ENCODE measurements around the gene ZC2HC1B. TPM values are rescaled to one million over a fixed set of nuclear protein-coding genes. Genes with fewer than 3 reads are reported as not detected.

The ZC2HC1B gene
- total and polyA plus RNA-seq, 3 experiments from 2014 or later, result not detected

DNA sequence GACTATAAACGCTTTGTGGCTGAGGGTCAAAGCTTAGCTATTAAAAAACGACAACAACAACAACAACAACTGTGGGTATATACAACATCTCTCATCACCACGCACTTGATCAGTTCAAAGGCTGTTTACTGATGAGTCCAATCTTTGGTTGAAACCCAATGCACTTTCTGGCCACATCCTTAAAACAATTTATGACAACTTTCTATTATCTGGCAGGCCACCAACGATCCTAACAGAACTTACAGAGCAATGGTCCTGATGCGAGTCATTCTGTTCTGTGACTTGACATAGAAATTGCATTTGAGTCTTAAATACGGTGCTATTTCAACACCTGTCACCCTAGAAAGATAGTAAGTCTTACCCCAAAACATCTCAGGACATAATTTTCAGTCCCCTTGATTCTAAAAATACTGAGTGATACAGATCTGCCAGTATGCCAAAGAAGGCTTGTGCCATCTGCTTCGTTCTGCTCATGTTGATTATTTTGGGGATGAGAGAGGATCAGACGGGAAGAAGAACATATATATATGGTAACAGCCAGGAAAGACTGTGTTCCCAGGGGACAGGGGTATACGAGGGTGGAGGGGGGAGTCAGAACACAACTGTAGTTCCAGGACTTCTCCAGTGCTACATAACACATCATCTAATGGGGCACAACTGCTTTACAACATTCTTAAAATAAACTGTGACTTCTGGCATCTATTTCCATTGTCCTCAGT is 87.9 kb downstream of the ZC2HC1B start:
- POLR2A ChIA-PET, result no interaction called here
- H3K27ac Mint-ChIP-seq, result no peak overlapping the region
- H3K27me3 ChIP-seq (ENCODE audit: insufficient read depth, low read length, poor library complexity, severe bottlenecking), result no peaks in the 10 kb centered on the region
- peaks cover 0 to 1% of the 10 kb centered on the region in 2 donors for H3K27me3 Mint-ChIP-seq
- DNase-seq, result no peak
- H3K9me3 Mint-ChIP-seq, result no peaks in the 10 kb centered on the region
- H3K36me3 Mint-ChIP-seq, result peaks cover 0 to 4% (median 0%) of the 10 kb centered on the region in 3 donors
- no peaks in the 10 kb centered on the region for H3K36me3 ChIP-seq (ENCODE audit: insufficient read depth, low read length)
- no peaks in the 10 kb centered on the region for H3K4me1 ChIP-seq (ENCODE audit: insufficient read depth, low read length)
- no peak overlapping the region for H3K4me3 Mint-ChIP-seq
- CTCF ChIA-PET, result no interaction called here
- no peaks in the 10 kb centered on the region for H3K9me3 ChIP-seq (ENCODE audit: low read length)
- no peak overlapping the region for H3K27ac ChIP-seq (ENCODE audit: low read depth, low read length)
- H3K4me3 ChIP-seq (ENCODE audit: low read length), result no peak overlapping the region
- no peaks in the 10 kb centered on the region for H3K4me1 Mint-ChIP-seq

DNA sequence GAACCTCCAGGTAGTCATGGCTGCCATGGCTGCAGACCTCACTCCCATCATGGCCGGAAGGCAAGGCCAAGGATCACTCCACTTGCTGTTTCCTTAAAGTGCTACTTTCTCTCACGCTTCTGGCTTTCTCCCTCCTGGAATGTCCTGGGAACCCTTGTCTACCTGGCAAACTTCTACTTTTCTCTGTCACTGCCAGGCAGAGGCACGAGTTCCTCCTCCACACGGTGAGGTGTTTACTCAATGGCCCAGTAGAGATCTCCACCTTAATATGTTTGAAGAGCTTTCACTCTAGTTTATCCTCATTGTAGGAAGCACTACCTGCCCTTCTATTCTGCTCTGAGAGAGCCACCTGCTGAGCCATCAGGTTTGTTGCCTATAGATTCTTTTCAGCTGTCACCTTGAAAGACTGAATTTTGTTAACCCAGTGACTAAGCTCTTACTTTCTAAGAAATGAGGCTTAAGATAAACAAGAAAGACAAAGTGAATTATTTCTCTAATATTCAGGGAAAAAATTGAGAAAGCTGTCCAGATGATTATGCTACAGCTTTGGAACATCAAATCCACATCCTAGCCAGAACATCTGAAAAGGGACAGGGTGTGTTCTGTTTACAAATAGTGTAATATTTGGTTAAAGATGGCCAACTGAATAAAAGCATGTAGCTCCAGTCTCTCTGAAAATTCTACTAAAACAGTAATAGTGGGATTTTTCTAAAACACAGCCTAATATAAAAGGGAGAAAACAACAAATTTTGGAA is 88.8 kb downstream of the ZC2HC1B start:
- H3K4me3 Mint-ChIP-seq, result no peak overlapping the region
- no peaks in the 10 kb centered on the region for H3K4me1 Mint-ChIP-seq
- peaks cover 0 to 1% of the 10 kb centered on the region in 2 donors for H3K27me3 Mint-ChIP-seq
- H3K27me3 ChIP-seq (ENCODE audit: insufficient read depth, low read length, poor library complexity, severe bottlenecking), result no peaks in the 10 kb centered on the region
- H3K9me3 Mint-ChIP-seq, result no peaks in the 10 kb centered on the region
- no peaks in the 10 kb centered on the region for H3K9me3 ChIP-seq (ENCODE audit: low read length)
- H3K36me3 ChIP-seq (ENCODE audit: insufficient read depth, low read length), result no peaks in the 10 kb centered on the region
- no peak overlapping the region for H3K27ac Mint-ChIP-seq
- H3K4me1 ChIP-seq (ENCODE audit: insufficient read depth, low read length), result no peaks in the 10 kb centered on the region
- ChIA-PET CTCF (interaction anchor here (1.0 to 2.3 kb wide), 5 partner anchors 9 to 60 kb away, joined by 3 to 6 read pairs (median 5); no protein-coding TSS in a partner anchor), POLR2A (no interaction called here)
- H3K4me3 ChIP-seq (ENCODE audit: low read length), result no peak overlapping the region
- H3K36me3 Mint-ChIP-seq, result peaks cover 0 to 4% (median 0%) of the 10 kb centered on the region in 3 donors
- DNase-seq, result no peak
- no peak overlapping the region for H3K27ac ChIP-seq (ENCODE audit: low read depth, low read length)

DNA sequence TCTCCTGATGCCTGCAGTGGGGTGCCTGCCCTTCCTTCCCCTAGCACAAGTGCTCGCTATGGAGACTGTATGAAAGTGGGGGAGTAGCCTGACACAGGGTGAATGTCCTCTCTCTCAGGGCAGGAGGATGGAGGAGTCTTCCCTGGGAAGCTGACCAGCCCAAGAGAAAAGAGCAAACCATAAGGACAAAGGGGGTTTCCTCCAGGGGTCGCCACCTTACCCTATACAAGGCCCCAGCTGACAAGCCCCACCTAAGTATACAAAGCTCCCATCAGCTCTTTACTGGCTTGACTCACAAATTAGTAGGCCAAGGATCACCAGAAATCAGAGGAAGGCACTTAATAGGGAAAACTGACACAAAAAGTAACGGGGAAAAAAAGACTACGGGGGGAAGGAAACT is 89.6 kb downstream of the ZC2HC1B start:
- Mint-ChIP-seq H3K27ac (no peak overlapping the region), H3K9me3 (no peaks in the 10 kb centered on the region), H3K36me3 (peaks cover 0 to 2% (median 0%) of the 10 kb centered on the region in 3 donors), H3K4me3 (no peak overlapping the region), H3K27me3 (peaks cover 0 to 1% of the 10 kb centered on the region in 2 donors), H3K4me1 (no peaks in the 10 kb centered on the region)
- Histone ChIP-seq H3K4me1 (ENCODE audit: insufficient read depth, low read length) (no peaks in the 10 kb centered on the region), H3K27me3 (ENCODE audit: insufficient read depth, low read length, poor library complexity, severe bottlenecking) (no peaks in the 10 kb centered on the region), H3K36me3 (ENCODE audit: insufficient read depth, low read length) (no peaks in the 10 kb centered on the region), H3K27ac (ENCODE audit: low read depth, low read length) (no peak overlapping the region), H3K4me3 (ENCODE audit: low read length) (no peak overlapping the region), H3K9me3 (ENCODE audit: low read length) (no peaks in the 10 kb centered on the region)
- no peak for DNase-seq
- CTCF ChIA-PET, result interaction anchor here (1.0 to 2.3 kb wide), 4 partner anchors 10 to 14 kb away, joined by 3 to 6 read pairs (median 5); no protein-coding TSS in a partner anchor
- POLR2A ChIA-PET, result no interaction called here

DNA sequence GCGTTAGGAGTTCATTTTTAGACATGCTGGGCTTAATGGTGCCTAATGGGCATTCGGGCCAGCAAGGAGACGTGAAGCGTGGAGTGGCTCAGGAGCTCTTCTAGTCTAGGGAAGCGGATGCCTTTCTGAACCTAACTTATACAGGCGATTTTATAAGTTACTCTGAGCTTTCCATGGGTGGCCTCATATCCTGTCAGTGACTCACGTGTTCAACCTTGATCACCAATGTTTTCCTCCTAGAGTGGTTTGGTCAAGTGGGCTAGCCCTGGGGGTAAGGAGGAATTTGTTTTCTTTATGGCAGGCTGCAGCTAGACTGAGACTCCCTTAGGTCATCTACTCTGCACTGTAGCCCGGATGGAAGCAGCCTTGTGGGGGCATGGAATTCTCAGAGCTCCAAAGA is 91.7 kb downstream of the ZC2HC1B start:
- Mint-ChIP-seq H3K4me1 (no peaks in the 10 kb centered on the region), H3K9me3 (no peaks in the 10 kb centered on the region), H3K4me3 (no peak overlapping the region), H3K27ac (no peak overlapping the region), H3K27me3 (peaks cover 0 to 1% of the 10 kb centered on the region in 2 donors), H3K36me3 (no peaks in the 10 kb centered on the region)
- Histone ChIP-seq H3K36me3 (ENCODE audit: insufficient read depth, low read length) (no peaks in the 10 kb centered on the region), H3K9me3 (ENCODE audit: low read length) (no peaks in the 10 kb centered on the region), H3K4me1 (ENCODE audit: insufficient read depth, low read length) (no peaks in the 10 kb centered on the region), H3K4me3 (ENCODE audit: low read length) (no peak overlapping the region), H3K27me3 (ENCODE audit: insufficient read depth, low read length, poor library complexity, severe bottlenecking) (no peaks in the 10 kb centered on the region), H3K27ac (ENCODE audit: low read depth, low read length) (no peak overlapping the region)
- ChIA-PET CTCF (no interaction called here), POLR2A (no interaction called here)
- no peak for DNase-seq

DNA sequence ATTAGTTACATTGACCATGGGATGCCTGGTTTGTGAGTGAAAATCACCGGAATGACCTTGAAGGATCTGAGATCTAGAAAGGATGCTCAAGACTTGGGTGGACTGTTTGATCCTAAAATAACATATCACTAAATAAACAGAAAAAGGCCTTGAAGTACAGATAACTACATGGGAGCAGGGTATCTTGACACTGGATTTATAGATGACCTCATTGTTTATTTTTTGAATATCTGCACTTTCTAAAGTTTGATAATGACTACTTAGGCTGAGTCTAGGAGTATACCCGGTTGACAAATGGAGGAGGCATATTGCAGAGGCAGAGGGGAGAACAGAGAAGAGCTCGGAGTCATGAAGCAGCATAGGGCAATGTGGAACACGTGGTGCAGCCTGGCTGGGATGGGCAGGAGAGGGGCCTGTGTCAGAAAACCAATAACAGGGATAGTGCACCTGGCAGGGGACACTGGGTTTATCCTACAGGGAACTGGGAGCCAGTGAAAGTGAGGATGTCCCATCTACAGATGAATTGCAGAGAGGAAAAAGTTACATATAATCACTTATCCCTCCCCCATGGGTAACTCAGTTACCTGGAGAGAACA is 93.5 kb downstream of the ZC2HC1B start:
- H3K4me3 ChIP-seq (ENCODE audit: low read length), result no peak overlapping the region
- no peak for DNase-seq
- CTCF ChIA-PET, result interaction anchor here (1.0 to 2.2 kb wide), 2 partner anchors 9 to 56 kb away, joined by 3 to 4 read pairs; no protein-coding TSS in a partner anchor
- no peak overlapping the region for H3K4me3 Mint-ChIP-seq
- H3K27me3 Mint-ChIP-seq, result peaks cover 0 to 1% of the 10 kb centered on the region in 2 donors
- H3K4me1 ChIP-seq (ENCODE audit: insufficient read depth, low read length), result no peaks in the 10 kb centered on the region
- no peaks in the 10 kb centered on the region for H3K36me3 ChIP-seq (ENCODE audit: insufficient read depth, low read length)
- no peak overlapping the region for H3K27ac ChIP-seq (ENCODE audit: low read depth, low read length)
- no peaks in the 10 kb centered on the region for H3K27me3 ChIP-seq (ENCODE audit: insufficient read depth, low read length, poor library complexity, severe bottlenecking)
- POLR2A ChIA-PET, result no interaction called here
- H3K9me3 Mint-ChIP-seq, result no peaks in the 10 kb centered on the region
- H3K36me3 Mint-ChIP-seq, result no peaks in the 10 kb centered on the region
- no peaks in the 10 kb centered on the region for H3K9me3 ChIP-seq (ENCODE audit: low read length)
- no peaks in the 10 kb centered on the region for H3K4me1 Mint-ChIP-seq
- H3K27ac Mint-ChIP-seq, result no peak overlapping the region

DNA sequence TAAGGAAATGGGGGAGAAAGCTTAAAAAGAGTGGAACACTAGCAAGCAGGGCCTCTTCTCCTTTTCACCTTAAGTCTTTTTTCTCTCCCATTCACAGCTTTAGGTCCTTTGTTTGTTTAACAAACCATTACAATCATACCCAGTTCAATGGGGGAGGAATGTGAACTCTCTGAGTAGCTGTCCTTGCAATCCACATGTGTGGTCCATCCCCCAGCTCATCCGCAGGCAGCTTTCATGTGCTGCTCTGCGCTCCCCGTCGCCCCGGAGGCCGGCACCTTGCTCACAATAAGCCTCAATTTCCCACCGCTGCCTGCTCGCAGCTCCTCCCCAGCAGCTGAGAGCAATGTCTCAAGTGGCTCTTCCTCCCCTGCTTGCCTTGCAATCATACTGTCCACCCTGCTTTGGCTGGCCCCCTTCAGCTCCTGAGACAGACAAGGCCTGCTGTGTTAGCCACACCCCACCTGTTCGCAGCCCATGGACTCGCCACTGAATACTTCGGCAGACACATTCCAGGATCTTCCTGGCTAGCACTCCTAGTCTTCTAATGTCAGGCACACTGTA is 94.6 kb downstream of the ZC2HC1B start:
- Mint-ChIP-seq H3K27me3 (peaks cover 0 to 1% of the 10 kb centered on the region in 2 donors), H3K4me1 (no peaks in the 10 kb centered on the region), H3K4me3 (no peak overlapping the region), H3K36me3 (no peaks in the 10 kb centered on the region), H3K9me3 (no peaks in the 10 kb centered on the region), H3K27ac (no peak overlapping the region)
- ChIA-PET POLR2A (no interaction called here), CTCF (interaction anchor here (0.6 to 2.2 kb wide), 4 partner anchors 10 to 453 kb away, joined by 3 to 4 read pairs (median 4); no protein-coding TSS in a partner anchor)
- no peak for DNase-seq
- H3K27me3 ChIP-seq (ENCODE audit: insufficient read depth, low read length, poor library complexity, severe bottlenecking), result no peaks in the 10 kb centered on the region
- H3K4me1 ChIP-seq (ENCODE audit: insufficient read depth, low read length), result no peaks in the 10 kb centered on the region
- H3K9me3 ChIP-seq (ENCODE audit: low read length), result no peaks in the 10 kb centered on the region
- H3K4me3 ChIP-seq (ENCODE audit: low read length), result no peak overlapping the region
- H3K27ac ChIP-seq (ENCODE audit: low read depth, low read length), result no peak overlapping the region
- no peaks in the 10 kb centered on the region for H3K36me3 ChIP-seq (ENCODE audit: insufficient read depth, low read length)

DNA sequence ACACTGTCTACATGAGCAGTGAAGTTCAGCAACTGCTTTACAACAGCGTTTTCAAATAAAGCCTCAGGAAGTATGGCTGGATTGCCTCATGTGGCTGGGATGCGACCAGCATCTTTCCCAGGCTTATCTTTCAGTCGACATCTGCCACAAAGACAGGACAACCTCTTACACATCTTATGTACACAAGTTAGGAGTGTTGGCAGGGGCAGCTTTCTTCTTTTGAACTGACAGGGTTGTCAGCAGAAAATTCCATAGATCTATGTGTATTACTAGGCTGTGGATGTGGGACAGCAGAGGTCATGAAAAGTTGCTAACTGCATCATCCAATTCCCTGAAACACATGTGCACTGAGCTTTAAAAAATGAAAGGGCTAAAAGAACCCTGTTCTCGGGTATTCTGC is 95.7 kb downstream of the ZC2HC1B start:
- no peak overlapping the region for H3K27ac Mint-ChIP-seq
- Histone ChIP-seq H3K9me3 (ENCODE audit: low read length) (no peaks in the 10 kb centered on the region), H3K27me3 (ENCODE audit: insufficient read depth, low read length, poor library complexity, severe bottlenecking) (no peaks in the 10 kb centered on the region), H3K4me3 (ENCODE audit: low read length) (no peak overlapping the region), H3K4me1 (ENCODE audit: insufficient read depth, low read length) (no peaks in the 10 kb centered on the region), H3K36me3 (ENCODE audit: insufficient read depth, low read length) (no peaks in the 10 kb centered on the region), H3K27ac (ENCODE audit: low read depth, low read length) (no peak overlapping the region)
- H3K27me3 Mint-ChIP-seq, result peaks cover 0 to 1% of the 10 kb centered on the region in 2 donors
- POLR2A ChIA-PET, result no interaction called here
- H3K4me1 Mint-ChIP-seq, result no peaks in the 10 kb centered on the region
- no peaks in the 10 kb centered on the region for H3K9me3 Mint-ChIP-seq
- no peak for DNase-seq
- CTCF ChIA-PET, result interaction anchor here (1.8 kb wide), 1 partner anchor 20 kb away, joined by 4 read pairs; no protein-coding TSS in a partner anchor
- peak overlapping the region in 1 of 7 donors; percentile 6 for H3K4me3 Mint-ChIP-seq
- peaks cover 0 to 3% (median 0%) of the 10 kb centered on the region in 3 donors for H3K36me3 Mint-ChIP-seq
